ENCODE data around the gene RNF130. TPM values are rescaled to one million over a fixed set of nuclear protein-coding genes. Genes with fewer than 3 reads are reported as not detected.
A peak's percentile ranks its signal among the peaks of the same experiment; 100 is the strongest.

RNF130 gene
- total and polyA plus RNA-seq, 2 experiments from 2014 or later: 69.6 to 83.0 TPM

DNA sequence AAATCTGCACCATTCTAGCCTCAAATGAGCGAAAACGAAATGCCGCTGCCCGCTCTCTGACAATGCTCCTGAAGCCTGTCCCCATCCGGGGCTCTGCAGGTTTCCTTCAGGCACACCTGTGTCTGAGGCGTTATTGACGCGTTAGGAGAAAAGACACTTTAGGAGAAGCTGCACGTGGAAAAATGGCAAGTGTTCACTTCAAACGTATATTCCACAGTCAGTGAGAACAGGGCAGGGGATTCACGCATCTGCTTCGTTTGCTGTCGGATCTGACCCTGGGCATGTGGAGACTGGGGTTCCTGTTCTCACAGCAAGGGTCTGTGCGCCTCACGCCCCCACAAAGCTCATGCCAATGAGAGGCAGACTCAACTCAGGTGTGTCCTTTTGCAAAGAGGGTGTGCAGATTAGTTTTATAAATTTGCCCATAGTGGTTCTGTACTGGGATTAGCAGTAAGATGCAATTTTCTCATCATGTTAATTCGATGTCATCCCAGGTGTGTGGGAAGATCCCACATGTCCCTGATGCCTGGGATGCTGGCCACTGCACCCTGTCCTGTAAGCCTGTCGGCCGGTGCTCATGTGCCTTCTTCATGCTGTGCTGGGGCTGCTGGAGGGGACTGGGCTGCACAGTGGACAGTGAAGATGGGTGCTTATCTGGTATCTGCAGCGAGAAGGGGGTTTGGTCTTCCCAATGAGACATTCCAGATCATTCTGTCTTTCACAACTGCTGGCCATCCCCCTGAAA lies 152.6 kb downstream of the RNF130 start:
- Histone ChIP-seq H3K4me1 (ENCODE audit: low read depth) (no peaks in the 10 kb centered on the region), H3K4me3 (no peak overlapping the region), H3K36me3 (no peaks in the 10 kb centered on the region), H3K27ac (no peak overlapping the region), H3K9me3 (ENCODE audit: low read depth) (no peaks in the 10 kb centered on the region), H3K27me3 (no peaks in the 10 kb centered on the region)
- no peak for TF ChIP-seq CTCF (IDR thresholded peaks at IDR 0.05; ENCODE audit: low read depth, low read length)
- no peak for DNase-seq (ENCODE audit: low read depth in 1 of 2, low spot score in 1 of 2)

GRCh38 chr5:179916523-179916922 lies 155.0 kb downstream of the RNF130 start:
- no peak overlapping the region for H3K27ac ChIP-seq
- H3K4me1 ChIP-seq (ENCODE audit: low read depth): no peaks in the 10 kb centered on the region
- no peak for TF ChIP-seq CTCF (IDR thresholded peaks at IDR 0.05; ENCODE audit: low read depth, low read length)
- DNase-seq (ENCODE audit: low read depth in 1 of 2, low spot score in 1 of 2): no peak
- H3K4me3 ChIP-seq: no peak overlapping the region
- no peaks in the 10 kb centered on the region for H3K36me3 ChIP-seq
- H3K9me3 ChIP-seq (ENCODE audit: low read depth): no peaks in the 10 kb centered on the region
- H3K27me3 ChIP-seq: no peaks in the 10 kb centered on the region

DNA sequence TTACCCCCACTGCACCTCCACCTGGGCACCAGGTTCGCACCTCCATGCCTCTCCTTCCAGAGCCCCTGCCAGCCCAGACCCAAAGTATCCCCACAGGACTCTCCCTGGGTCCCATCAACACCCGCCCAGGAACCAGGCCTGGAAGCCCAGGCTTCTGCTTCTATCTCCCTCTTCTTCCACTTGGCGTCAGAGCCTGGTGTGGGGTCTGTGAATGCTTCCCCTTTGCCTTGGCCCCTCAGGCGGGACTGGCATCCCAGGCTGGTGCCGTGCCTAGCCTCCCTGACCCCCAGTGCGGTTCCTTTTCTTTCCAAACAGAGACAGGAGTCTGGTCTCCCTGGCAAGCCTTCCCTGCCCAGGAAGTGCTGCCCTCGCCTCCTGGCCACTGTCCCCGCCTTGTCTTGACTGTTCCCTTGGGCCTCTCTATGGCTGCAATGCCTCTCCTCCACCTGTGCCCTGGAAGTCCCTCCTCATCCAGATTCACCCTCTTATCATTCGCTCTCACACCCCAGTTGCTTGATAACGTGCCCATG lies 156.1 kb downstream of the RNF130 start:
- no peaks in the 10 kb centered on the region for H3K36me3 ChIP-seq
- H3K4me3 ChIP-seq: no peak overlapping the region
- no peaks in the 10 kb centered on the region for H3K9me3 ChIP-seq (ENCODE audit: low read depth)
- no peak for DNase-seq (ENCODE audit: low read depth in 1 of 2, low spot score in 1 of 2)
- H3K27ac ChIP-seq: no peak overlapping the region
- TF ChIP-seq CTCF (IDR thresholded peaks at IDR 0.05; ENCODE audit: low read depth, low read length): no peak
- no peaks in the 10 kb centered on the region for H3K4me1 ChIP-seq (ENCODE audit: low read depth)
- no peaks in the 10 kb centered on the region for H3K27me3 ChIP-seq

DNA sequence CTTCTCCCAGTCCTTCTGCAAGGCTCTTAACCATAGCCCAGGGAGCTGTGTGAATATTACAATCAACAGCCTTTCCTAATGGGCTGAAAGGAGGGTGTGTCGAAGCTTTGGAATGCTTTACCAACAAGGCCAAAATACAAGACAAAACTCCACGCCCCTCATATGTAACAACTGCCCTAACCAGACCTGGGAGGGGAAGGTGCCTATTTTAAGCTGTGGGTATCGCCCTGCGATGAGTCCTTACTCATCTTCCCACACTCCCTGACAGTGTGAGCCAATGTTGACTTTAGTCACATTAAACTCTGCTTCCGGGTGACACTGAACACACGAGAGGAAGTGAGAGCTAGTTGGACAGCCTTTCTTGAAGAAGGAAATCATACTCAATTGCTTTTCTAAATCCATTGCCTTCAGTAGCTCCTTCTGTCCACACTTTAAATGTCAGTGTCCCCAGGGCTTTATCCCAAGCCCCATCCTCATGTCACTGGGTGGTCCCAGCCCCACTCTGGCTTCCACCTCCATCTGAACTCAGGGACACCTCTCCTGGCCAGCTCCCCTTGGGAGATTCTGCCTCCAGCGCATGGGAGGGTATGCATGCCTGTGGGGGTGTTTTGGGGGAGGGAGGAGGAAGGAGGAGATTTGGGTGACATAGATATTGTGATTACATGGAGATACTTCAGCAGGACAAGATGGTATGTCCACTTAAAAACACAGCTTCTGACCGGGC lies 157.4 kb downstream of the RNF130 start:
- Histone ChIP-seq H3K27ac (no peak overlapping the region), H3K27me3 (no peaks in the 10 kb centered on the region), H3K9me3 (ENCODE audit: low read depth) (no peaks in the 10 kb centered on the region), H3K4me1 (ENCODE audit: low read depth) (no peaks in the 10 kb centered on the region), H3K36me3 (no peaks in the 10 kb centered on the region), H3K4me3 (no peak overlapping the region)
- no peak for TF ChIP-seq CTCF (IDR thresholded peaks at IDR 0.05; ENCODE audit: low read depth, low read length)
- DNase-seq (ENCODE audit: low read depth in 1 of 2, low spot score in 1 of 2): peak in 1 of 2 donors; percentile 37

GRCh38 chr5:179913461-179913860 lies 158.1 kb downstream of the RNF130 start:
- DNase-seq (ENCODE audit: low read depth in 1 of 2, low spot score in 1 of 2): no peak
- Histone ChIP-seq H3K9me3 (ENCODE audit: low read depth) (no peaks in the 10 kb centered on the region), H3K4me1 (ENCODE audit: low read depth) (no peaks in the 10 kb centered on the region), H3K4me3 (no peak overlapping the region), H3K27me3 (no peaks in the 10 kb centered on the region), H3K36me3 (no peaks in the 10 kb centered on the region), H3K27ac (no peak overlapping the region)
- TF ChIP-seq CTCF (IDR thresholded peaks at IDR 0.05; ENCODE audit: low read depth, low read length): no peak
